T-helper 2 cell (primary cell): ENCODE data around the gene CFAP97D2.
A peak's percentile ranks its signal among the peaks of the same experiment; 100 is the strongest.
"Not testable (repeated sequence)": the region's sequence is repeated elsewhere in the genome, so short reads cannot be mapped to it uniquely, and the experiment has no call there.

Experiments
- DNase-seq, 5 experiments: peaks; one replicate each; pipeline versions ENCODE4 v3.0.0 to v3.0.0-alpha.2; 2012 to 2022

The CFAP97D2 gene

GRCh38 chr13:114158869-114159666 lies 20.0 kb upstream of the CFAP97D2 start:
- not testable (repeated sequence) for DNase-seq

- no peak for DNase-seq
Measured at GRCh38 chr13:114161028-114161556, 18.0 kb upstream of the CFAP97D2 start.

GRCh38 chr13:114161644-114162532 lies 17.2 kb upstream of the CFAP97D2 start:
- peak in 3 of 5 experiments; percentile 22 to 31 (median 26) for DNase-seq

GRCh38 chr13:114162533-114162922 lies 16.5 kb upstream of the CFAP97D2 start:
- DNase-seq, result no peak

- DNase-seq, result no peak
Measured at GRCh38 chr13:114164053-114164452, 15.0 kb upstream of the CFAP97D2 start.

- DNase-seq, result no peak
Measured at GRCh38 chr13:114164681-114165429, 14.2 kb upstream of the CFAP97D2 start.

GRCh38 chr13:114166381-114167131 lies 12.5 kb upstream of the CFAP97D2 start:
- no peak for DNase-seq

GRCh38 chr13:114167426-114167825 lies 11.6 kb upstream of the CFAP97D2 start:
- DNase-seq, result no peak

GRCh38 chr13:114167885-114168284 lies 11.2 kb upstream of the CFAP97D2 start:
- no peak for DNase-seq

GRCh38 chr13:114173272-114173671 lies 5.8 kb upstream of the CFAP97D2 start:
- no peak for DNase-seq

- no peak for DNase-seq
Measured at GRCh38 chr13:114173745-114174144, 5.3 kb upstream of the CFAP97D2 start.

GRCh38 chr13:114174529-114174961 lies 4.5 kb upstream of the CFAP97D2 start:
- no peak for DNase-seq

- not testable (repeated sequence) for DNase-seq
Measured at GRCh38 chr13:114176359-114176902, 2.6 kb upstream of the CFAP97D2 start.

GRCh38 chr13:114177245-114178010 lies 1.6 kb upstream of the CFAP97D2 start:
- DNase-seq, result no peak

- no peak for DNase-seq
Measured at GRCh38 chr13:114185182-114185971, 6.3 kb downstream of the CFAP97D2 start.

GRCh38 chr13:114194853-114195252 lies 15.8 kb downstream of the CFAP97D2 start:
- DNase-seq, result peak in 2 of 5 experiments; percentile 8 to 44

GRCh38 chr13:114196629-114197028 lies 17.6 kb downstream of the CFAP97D2 start:
- no peak for DNase-seq

GRCh38 chr13:114198556-114198955 lies 19.5 kb downstream of the CFAP97D2 start:
- DNase-seq, result no peak

- DNase-seq, result not testable (repeated sequence)
Measured at GRCh38 chr13:114199526-114199925, 20.5 kb downstream of the CFAP97D2 start.

GRCh38 chr13:114199954-114200353 lies 20.9 kb downstream of the CFAP97D2 start:
- no peak for DNase-seq
